Measurements from ENCODE around the gene DUSP19. TPM values are rescaled to one million over a fixed set of nuclear protein-coding genes. Genes with fewer than 3 reads are reported as not detected.

The DUSP19 gene
- polyA plus RNA-seq, 1 of the 3 experiments (the other 2 are of a cell fraction): 0.85 TPM

DNA sequence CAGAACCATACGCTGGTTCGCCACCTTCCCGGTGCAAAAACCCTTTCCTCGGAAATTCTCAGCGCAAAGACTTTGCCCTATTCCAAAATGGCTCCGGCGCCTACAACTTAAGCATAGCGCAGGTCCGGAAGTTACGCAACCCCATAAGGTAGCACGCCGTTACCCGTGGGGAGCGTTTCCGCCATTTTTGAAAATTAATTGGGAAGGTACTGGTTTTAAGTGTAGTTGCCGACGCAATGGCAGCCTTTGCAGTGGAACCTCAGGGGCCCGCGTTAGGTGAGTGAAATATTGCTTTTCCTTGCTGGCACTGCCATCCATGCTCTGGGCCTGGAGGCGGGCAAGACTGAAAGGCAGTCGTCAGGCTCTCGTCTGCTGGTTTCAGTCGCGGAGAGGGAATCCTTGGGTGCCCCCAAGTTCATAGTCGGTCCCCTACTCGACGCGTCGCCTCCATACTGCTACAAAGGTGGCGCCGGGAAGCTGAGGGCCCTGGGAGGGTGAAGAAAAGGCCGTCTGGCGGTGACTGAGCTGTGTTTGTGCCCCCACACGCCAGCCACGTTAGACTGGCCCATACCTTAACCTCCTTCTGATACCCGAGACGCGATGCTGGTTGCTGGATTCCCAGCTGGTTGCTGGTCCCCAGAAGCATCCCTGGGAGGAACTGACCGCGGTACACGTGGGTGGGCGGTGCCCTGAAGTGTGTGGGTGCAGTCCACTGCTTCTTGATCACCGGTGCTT lies 45.8 kb downstream of the DUSP19 start, which contains the start of gene NUP35 (continued):
- TF ChIP-seq YY1 (IDR thresholded peaks at IDR 0.05; ENCODE audit: low read depth) (peak; percentile 99), EP300 (IDR thresholded peaks at IDR 0.05; ENCODE audit: borderline replicate concordance in 1 of 2, low read depth in 1 of 2, low read length in 1 of 2) (no peak), FOXJ3 (CRISPR knock-in tag; IDR thresholded peaks at IDR 0.05) (no peak), RAD21 (IDR thresholded peaks at IDR 0.05; ENCODE audit: low read length) (no peak)
- TF ChIP-seq, protein P1, sequence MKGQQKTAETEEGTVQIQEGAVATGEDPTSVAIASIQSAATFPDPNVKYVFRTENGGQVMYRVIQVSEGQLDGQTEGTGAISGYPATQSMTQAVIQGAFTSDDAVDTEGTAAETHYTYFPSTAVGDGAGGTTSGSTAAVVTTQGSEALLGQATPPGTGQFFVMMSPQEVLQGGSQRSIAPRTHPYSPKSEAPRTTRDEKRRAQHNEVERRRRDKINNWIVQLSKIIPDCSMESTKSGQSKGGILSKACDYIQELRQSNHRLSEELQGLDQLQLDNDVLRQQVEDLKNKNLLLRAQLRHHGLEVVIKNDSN (IDR thresholded peaks at IDR 0.05; ENCODE audit: borderline replicate concordance, low read depth): peak; percentile 38; the same call in 1 of the 2 replicates

DNA sequence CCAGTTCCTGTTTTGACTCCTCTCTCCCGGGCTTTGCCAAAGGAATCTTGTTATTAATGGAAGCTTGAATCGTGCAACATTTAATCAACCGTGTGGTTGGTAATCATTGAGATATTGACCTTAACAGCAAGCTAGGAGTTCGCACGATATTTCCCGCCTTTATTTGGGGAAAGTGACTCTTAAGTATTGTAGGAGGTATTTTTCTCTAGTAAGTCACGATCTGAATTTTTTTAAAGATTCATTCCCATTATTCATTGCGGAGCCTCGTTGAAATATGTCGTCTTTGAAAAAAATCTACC lies 46.4 kb downstream of the DUSP19 start:
- Histone ChIP-seq H3K4me3 (ENCODE audit: low read depth in 2 of 2, low read length in 1 of 2) (peak overlapping the region; percentile 81 to 85), H3F3A (replicated peaks; ENCODE audit: insufficient read depth) (peaks cover 9% of the 10 kb centered on the region), H4K20me1 (ENCODE audit: insufficient read depth) (no peaks in the 10 kb centered on the region), H3K9ac (peak overlapping the region; percentile 75), H3K9me3 (no peaks in the 10 kb centered on the region), H3K27ac (ENCODE audit: low read depth in 2 of 2, low read length in 1 of 2) (peak overlapping the region; percentile 87 to 98), H3K27me3 (ENCODE audit: insufficient read depth) (no peaks in the 10 kb centered on the region), H3K4me2 (peak overlapping the region; percentile 85), H3K79me2 (ENCODE audit: insufficient read depth) (peaks cover 52% of the 10 kb centered on the region), H2AFZ (ENCODE audit: low read depth) (peak overlapping the region; percentile 93), H3K36me3 (replicated peaks in 1 of 2; ENCODE audit: control insufficient read depth in 1 of 2, insufficient read depth in 2 of 2, low read length in 1 of 2) (peaks cover under 1 to 14% of the 10 kb centered on the region in 2 experiments), H3K4me1 (ENCODE audit: control insufficient read depth in 1 of 2, insufficient read depth in 2 of 2, low read depth in 1 of 2, low read length in 1 of 2) (peaks cover 4 to 8% of the 10 kb centered on the region in 2 experiments; a peak in 3 of 4 replicates), H3K9me2 (no peaks in the 10 kb centered on the region)
- TF ChIP-seq FOSL2 (IDR thresholded peaks at IDR 0.05; ENCODE audit: borderline replicate concordance, low read depth) (no peak), CHD2 (IDR thresholded peaks at IDR 0.05; ENCODE audit: low read length, partially characterized antibody) (no peak), YY1 (IDR thresholded peaks at IDR 0.05; ENCODE audit: low read depth) (no peak), TCF12 (IDR thresholded peaks at IDR 0.05) (no peak), TEAD4 (IDR thresholded peaks at IDR 0.05; ENCODE audit: borderline replicate concordance, insufficient read depth) (no peak), GATA2 (CRISPR knock-in tag; IDR thresholded peaks at IDR 0.05) (no peak)
- TF ChIP-seq, protein P2, sequence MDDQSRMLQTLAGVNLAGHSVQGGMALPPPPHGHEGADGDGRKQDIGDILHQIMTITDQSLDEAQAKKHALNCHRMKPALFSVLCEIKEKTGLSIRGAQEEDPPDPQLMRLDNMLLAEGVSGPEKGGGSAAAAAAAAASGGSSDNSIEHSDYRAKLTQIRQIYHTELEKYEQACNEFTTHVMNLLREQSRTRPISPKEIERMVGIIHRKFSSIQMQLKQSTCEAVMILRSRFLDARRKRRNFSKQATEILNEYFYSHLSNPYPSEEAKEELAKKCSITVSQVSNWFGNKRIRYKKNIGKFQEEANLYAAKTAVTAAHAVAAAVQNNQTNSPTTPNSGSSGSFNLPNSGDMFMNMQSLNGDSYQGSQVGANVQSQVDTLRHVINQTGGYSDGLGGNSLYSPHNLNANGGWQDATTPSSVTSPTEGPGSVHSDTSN (IDR thresholded peaks at IDR 0.05): no peak
- TF ChIP-seq, protein P3, sequence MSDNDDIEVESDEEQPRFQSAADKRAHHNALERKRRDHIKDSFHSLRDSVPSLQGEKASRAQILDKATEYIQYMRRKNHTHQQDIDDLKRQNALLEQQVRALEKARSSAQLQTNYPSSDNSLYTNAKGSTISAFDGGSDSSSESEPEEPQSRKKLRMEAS (IDR thresholded peaks at IDR 0.05; ENCODE audit: low read depth): no peak
- POLR2A ChIA-PET: interaction anchor here (2.1 kb wide), 1 partner anchor 46 kb away, joined by 13 read pairs; the partner anchor contains the start of gene DUSP19
- WGBS (ENCODE audit: low lambda C conversion rate): 1% methylated on average over 10 of the region's 10 CpGs
- no peak for DNase-seq
- CTCF ChIA-PET: no interaction called here
